Fibroblast of pulmonary artery (primary cell): ENCODE data around the gene C17orf58.
"Not testable (repeated sequence)": the region's sequence is repeated elsewhere in the genome, so short reads cannot be mapped to it uniquely, and the experiment has no call there.

Experiments used
- DNase-seq: peaks from one replicate; pipeline ENCODE4 v3.0.0-alpha.2; 2010; ENCODE audit warnings: low read depth
- H3K4me3 ChIP-seq: replicated peaks from 2 replicates; pipeline ENCODE4 v1.5.1; 2011; ENCODE audit warnings: low read depth, mild to moderate bottlenecking, control low read depth, low read length, moderate library complexity
- TF ChIP-seq, protein P1 (sequence below): IDR thresholded peaks from 2 replicates; pipeline ENCODE4 v1.5.1; 2011; ENCODE audit warnings: mild to moderate bottlenecking, control low read depth, low read length, inconsistent platforms; ENCODE audit errors: missing control alignments

Gene C17orf58

DNA sequence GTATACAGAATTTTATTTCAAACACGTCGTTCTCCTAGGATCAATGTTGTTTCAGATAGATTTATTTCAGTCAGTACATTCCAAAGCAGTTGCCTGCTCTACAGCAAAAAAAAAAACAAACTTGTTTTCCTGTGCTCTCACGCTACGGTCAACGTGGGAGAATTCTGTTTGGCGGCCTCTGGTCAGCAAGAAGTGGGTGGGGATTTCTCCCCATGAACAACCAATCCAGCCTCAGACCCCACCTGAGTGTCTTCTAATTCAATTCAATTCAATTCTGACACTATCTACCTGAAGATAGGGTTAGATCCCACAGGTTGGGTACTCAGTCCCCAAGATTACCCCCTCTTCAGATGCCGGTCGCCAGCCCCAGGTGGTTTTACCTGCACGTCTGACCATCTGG, 22.1 kb downstream of the C17orf58 start:
- TF ChIP-seq, protein P1, sequence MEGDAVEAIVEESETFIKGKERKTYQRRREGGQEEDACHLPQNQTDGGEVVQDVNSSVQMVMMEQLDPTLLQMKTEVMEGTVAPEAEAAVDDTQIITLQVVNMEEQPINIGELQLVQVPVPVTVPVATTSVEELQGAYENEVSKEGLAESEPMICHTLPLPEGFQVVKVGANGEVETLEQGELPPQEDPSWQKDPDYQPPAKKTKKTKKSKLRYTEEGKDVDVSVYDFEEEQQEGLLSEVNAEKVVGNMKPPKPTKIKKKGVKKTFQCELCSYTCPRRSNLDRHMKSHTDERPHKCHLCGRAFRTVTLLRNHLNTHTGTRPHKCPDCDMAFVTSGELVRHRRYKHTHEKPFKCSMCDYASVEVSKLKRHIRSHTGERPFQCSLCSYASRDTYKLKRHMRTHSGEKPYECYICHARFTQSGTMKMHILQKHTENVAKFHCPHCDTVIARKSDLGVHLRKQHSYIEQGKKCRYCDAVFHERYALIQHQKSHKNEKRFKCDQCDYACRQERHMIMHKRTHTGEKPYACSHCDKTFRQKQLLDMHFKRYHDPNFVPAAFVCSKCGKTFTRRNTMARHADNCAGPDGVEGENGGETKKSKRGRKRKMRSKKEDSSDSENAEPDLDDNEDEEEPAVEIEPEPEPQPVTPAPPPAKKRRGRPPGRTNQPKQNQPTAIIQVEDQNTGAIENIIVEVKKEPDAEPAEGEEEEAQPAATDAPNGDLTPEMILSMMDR: no peak
- H3K4me3 ChIP-seq: no peak overlapping the region
- DNase-seq: no peak

DNA sequence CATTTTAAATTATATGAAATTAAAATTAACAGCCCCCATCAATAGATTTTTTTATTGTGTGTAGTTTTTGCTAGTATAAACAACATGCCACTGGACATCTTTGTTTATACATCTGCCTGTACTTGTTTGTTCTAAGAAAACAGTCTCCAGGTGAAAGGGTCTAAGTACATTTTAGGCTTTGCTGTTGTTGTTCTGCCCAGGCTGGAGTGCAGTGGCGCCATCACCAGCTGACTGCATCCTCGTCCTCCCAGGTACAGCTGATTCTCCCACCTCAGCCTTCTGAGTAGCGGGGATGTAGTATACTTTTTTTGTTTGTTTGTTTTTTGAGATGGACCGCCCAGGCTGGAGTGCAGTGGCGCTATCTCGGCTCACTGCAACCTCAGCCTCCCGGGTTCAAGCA, 25.5 kb downstream of the C17orf58 start:
- no peak overlapping the region for H3K4me3 ChIP-seq
- TF ChIP-seq, protein P1: no peak
- DNase-seq: no peak

DNA sequence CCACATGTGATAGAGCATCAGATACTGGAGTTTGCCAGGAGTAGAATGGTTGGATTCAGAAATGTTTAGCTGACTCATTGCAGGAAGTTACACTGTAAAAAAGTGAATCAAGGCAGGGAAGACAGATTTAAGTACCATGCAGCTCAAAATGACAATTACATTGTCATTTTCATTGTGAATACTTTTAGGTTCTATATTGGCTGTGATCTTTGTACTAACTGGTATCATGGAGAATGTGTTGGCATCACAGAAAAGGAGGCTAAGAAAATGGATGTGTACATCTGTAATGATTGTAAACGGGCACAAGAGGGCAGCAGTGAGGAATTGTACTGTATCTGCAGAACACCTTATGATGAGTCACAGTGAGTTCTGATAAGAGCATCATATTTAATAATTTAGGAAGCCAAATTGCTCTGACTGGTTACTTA, 33.1 kb downstream of the C17orf58 start:
- TF ChIP-seq, protein P1: peak; percentile 54
- DNase-seq: peak; percentile 79
- not testable (repeated sequence) for H3K4me3 ChIP-seq

DNA sequence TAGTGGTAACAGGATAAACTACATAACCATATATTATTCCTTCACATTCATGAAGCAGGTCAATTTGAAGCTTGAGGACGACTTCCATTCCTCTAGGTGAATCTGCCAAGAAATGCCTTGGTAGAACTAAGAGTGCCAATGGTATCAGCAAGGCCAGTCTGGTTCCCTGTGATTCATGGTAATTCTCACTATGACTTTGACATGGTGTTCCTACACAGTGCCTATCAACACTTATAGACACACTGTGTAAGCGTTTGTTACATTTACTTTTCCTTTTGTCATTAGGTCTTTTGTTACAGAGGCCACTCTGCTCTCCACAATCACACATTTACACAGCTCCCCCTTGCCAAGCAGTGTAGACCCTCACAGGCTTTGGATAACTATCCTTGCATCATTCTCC, 34.1 kb downstream of the C17orf58 start:
- not testable (repeated sequence) for H3K4me3 ChIP-seq, DNase-seq

DNA sequence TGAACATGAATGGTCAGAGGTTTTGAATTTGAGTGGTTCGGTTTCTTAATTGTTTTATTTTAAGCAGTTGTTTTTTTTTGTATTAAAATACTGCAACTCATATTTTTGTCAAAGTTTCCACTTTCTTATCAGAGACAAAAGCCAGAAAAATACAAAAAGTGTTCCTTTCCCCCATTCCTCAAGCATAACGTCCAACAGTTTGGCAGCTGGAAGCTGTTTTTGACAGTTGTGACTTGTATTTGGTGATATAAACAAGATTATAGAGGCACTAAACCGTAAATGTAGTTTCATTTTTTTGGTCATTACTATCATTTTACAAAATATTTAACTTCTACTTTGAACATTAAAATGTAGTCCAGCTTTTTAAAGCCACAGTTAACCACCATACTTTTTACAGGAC, 36.0 kb downstream of the C17orf58 start:
- H3K4me3 ChIP-seq, DNase-seq: not testable (repeated sequence)

DNA sequence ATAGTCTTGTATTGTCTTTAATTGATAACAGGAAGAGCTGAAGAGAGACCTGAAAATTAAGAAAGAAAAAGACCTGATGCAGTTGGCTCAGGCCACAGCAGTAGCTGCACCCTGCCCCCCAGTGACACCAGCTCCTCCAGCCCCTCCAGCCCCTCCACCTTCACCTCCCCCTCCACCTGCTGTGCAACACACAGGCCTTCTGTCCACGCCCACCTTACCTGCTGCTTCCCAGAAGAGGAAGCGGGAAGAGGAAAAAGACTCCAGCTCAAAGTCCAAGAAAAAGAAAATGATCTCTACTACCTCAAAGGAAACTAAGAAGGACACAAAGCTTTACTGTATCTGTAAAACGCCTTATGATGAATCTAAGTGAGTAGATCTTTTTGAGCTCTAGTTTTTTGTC, 36.8 kb downstream of the C17orf58 start:
- no peak overlapping the region for H3K4me3 ChIP-seq
- DNase-seq: no peak
- TF ChIP-seq, protein P1: no peak

DNA sequence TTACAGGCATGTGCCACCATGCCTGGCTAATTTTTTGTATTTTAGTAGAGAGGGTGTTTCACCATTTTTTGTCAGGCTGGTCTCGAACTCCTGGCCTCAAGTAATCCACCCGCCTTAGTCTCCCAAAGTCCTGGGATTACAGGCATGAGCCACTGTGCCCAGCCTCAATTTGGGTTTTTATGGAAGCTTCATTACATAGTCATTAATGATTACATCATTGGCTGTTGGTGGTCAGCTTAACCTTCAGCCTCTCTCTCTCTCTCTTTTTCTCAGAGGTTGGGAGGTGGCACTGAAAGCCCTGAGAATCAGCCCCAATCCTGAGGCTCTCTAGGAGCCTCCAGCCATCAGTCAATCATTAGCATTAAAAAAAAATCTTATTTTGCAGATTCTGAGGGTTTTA, 45.3 kb downstream of the C17orf58 start:
- no peak overlapping the region for H3K4me3 ChIP-seq
- no peak for DNase-seq
- TF ChIP-seq, protein P1: no peak

DNA sequence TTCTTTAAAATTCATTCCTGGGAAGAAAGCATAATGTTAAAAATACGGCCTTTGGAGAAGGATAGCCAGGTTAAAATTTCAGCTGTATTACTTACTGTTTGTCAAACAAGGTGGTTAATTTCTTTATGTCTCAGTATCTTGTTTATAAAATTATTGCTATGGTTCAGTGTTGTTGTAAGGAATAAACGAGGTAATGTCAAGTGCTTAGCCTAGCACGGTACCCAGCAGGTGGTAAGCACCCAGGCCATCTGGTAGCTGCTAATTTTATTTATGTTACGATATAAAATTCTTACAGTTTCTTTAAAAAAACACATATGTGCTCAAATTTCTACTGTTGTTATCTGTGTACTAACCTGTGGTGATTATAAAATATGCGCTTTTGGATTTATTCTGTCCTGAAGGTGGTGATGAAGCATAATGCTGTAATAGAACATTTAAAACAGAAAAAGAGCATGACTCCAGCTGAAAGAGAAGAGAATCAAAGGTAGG, 48.9 kb downstream of the C17orf58 start:
- TF ChIP-seq, protein P1: no peak
- no peak for DNase-seq
- H3K4me3 ChIP-seq: no peak overlapping the region
